ENCODE measurements around the gene SAMHD1. TPM values are rescaled to one million over a fixed set of nuclear protein-coding genes. Genes with fewer than 3 reads are reported as not detected.

Gene SAMHD1
- total and polyA plus RNA-seq, 2 of the 13 experiments (the other 11 are each of a cell fraction or from before 2014, with no cell fraction given) = 16.9 to 43.5 TPM

DNA sequence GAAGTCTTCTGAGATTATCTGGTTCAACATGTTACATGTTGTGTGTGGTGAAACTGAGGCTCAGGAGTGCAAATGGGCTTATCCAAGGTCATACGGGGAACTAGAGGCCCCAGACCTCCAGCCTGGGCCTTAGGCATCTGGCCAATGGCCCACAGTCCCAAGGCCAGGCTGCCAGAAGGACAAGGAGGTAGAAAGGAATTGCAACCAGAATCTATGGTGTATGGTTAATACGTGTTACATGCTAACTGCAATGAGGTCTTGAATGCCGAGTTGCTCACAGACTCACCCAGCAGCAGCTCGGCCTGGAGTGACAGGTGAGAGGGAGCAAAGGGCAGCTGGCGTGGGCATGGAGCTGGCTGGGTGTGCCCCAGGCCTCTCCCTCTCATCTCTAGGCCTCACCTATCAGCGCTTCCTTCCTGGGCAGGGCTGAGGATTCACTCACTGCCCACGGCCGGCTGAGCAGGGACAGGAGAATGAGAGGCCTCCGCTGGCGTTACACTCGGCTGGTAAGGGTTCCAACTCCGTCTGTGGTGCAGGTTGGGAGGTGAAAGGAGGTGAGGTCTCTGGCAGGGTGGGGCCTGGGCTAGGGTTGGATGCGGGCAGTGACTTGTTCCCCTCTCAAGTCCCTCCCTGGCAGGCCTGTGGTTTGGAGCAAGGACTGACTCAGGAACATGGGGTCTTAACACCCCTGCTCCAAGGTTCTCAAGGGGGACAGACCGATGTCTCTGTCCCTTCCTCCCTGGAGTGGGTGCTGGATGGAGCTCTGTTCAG is 75.6 kb downstream of the SAMHD1 start, which contains the start of gene TLDC2 (continued):
- TF ChIP-seq ATF4 (CRISPR knock-in tag; IDR thresholded peaks at IDR 0.05) (no peak), ZNF788 (CRISPR knock-in tag; IDR thresholded peaks at IDR 0.05; ENCODE audit: borderline replicate concordance) (peak; percentile 65; the same call in 1 of the 2 replicates), KAT2B (IDR thresholded peaks at IDR 0.05; ENCODE audit: borderline replicate concordance, low read depth, low read length) (no peak), GTF3A (CRISPR knock-in tag; conservative IDR thresholded peaks at IDR 0.05) (0 out of 2 replicates have a peak, but pooled peaks have one; percentile 81), PHF20 (CRISPR knock-in tag; IDR thresholded peaks at IDR 0.05) (0 out of 2 replicates have a peak, but pooled peaks have one; percentile 11), CSRNP1 (CRISPR knock-in tag; IDR thresholded peaks at IDR 0.05) (peak; percentile 56; the same call in 1 of the 2 replicates), RAD21 (CRISPR knock-in tag; IDR thresholded peaks at IDR 0.05) (peak; percentile 24; the same call in 1 of the 2 replicates)
- TF ChIP-seq, protein P1, sequence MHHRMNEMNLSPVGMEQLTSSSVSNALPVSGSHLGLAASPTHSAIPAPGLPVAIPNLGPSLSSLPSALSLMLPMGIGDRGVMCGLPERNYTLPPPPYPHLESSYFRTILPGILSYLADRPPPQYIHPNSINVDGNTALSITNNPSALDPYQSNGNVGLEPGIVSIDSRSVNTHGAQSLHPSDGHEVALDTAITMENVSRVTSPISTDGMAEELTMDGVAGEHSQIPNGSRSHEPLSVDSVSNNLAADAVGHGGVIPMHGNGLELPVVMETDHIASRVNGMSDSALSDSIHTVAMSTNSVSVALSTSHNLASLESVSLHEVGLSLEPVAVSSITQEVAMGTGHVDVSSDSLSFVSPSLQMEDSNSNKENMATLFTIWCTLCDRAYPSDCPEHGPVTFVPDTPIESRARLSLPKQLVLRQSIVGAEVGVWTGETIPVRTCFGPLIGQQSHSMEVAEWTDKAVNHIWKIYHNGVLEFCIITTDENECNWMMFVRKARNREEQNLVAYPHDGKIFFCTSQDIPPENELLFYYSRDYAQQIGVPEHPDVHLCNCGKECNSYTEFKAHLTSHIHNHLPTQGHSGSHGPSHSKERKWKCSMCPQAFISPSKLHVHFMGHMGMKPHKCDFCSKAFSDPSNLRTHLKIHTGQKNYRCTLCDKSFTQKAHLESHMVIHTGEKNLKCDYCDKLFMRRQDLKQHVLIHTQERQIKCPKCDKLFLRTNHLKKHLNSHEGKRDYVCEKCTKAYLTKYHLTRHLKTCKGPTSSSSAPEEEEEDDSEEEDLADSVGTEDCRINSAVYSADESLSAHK (CRISPR knock-in tag; IDR thresholded peaks at IDR 0.05; ENCODE audit: borderline replicate concordance) = no peak
- TF ChIP-seq, protein P2, sequence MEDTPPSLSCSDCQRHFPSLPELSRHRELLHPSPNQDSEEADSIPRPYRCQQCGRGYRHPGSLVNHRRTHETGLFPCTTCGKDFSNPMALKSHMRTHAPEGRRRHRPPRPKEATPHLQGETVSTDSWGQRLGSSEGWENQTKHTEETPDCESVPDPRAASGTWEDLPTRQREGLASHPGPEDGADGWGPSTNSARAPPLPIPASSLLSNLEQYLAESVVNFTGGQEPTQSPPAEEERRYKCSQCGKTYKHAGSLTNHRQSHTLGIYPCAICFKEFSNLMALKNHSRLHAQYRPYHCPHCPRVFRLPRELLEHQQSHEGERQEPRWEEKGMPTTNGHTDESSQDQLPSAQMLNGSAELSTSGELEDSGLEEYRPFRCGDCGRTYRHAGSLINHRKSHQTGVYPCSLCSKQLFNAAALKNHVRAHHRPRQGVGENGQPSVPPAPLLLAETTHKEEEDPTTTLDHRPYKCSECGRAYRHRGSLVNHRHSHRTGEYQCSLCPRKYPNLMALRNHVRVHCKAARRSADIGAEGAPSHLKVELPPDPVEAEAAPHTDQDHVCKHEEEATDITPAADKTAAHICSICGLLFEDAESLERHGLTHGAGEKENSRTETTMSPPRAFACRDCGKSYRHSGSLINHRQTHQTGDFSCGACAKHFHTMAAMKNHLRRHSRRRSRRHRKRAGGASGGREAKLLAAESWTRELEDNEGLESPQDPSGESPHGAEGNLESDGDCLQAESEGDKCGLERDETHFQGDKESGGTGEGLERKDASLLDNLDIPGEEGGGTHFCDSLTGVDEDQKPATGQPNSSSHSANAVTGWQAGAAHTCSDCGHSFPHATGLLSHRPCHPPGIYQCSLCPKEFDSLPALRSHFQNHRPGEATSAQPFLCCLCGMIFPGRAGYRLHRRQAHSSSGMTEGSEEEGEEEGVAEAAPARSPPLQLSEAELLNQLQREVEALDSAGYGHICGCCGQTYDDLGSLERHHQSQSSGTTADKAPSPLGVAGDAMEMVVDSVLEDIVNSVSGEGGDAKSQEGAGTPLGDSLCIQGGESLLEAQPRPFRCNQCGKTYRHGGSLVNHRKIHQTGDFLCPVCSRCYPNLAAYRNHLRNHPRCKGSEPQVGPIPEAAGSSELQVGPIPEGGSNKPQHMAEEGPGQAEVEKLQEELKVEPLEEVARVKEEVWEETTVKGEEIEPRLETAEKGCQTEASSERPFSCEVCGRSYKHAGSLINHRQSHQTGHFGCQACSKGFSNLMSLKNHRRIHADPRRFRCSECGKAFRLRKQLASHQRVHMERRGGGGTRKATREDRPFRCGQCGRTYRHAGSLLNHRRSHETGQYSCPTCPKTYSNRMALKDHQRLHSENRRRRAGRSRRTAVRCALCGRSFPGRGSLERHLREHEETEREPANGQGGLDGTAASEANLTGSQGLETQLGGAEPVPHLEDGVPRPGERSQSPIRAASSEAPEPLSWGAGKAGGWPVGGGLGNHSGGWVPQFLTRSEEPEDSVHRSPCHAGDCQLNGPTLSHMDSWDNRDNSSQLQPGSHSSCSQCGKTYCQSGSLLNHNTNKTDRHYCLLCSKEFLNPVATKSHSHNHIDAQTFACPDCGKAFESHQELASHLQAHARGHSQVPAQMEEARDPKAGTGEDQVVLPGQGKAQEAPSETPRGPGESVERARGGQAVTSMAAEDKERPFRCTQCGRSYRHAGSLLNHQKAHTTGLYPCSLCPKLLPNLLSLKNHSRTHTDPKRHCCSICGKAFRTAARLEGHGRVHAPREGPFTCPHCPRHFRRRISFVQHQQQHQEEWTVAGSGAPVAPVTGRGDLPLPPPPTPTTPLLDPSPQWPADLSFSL (CRISPR knock-in tag; IDR thresholded peaks at IDR 0.05) = 0 out of 2 replicates have a peak, but pooled peaks have one; percentile 76
- TF ChIP-seq, protein P3, sequence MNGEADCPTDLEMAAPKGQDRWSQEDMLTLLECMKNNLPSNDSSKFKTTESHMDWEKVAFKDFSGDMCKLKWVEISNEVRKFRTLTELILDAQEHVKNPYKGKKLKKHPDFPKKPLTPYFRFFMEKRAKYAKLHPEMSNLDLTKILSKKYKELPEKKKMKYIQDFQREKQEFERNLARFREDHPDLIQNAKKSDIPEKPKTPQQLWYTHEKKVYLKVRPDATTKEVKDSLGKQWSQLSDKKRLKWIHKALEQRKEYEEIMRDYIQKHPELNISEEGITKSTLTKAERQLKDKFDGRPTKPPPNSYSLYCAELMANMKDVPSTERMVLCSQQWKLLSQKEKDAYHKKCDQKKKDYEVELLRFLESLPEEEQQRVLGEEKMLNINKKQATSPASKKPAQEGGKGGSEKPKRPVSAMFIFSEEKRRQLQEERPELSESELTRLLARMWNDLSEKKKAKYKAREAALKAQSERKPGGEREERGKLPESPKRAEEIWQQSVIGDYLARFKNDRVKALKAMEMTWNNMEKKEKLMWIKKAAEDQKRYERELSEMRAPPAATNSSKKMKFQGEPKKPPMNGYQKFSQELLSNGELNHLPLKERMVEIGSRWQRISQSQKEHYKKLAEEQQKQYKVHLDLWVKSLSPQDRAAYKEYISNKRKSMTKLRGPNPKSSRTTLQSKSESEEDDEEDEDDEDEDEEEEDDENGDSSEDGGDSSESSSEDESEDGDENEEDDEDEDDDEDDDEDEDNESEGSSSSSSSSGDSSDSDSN (CRISPR knock-in tag; IDR thresholded peaks at IDR 0.05) = peak; percentile 97
